Smooth muscle cell (in vitro differentiated cells): ENCODE results near the gene TBC1D32. TPM values are rescaled to one million over a fixed set of nuclear protein-coding genes. Genes with fewer than 3 reads are reported as not detected.
A peak's percentile ranks its signal among the peaks of the same experiment; 100 is the strongest.

Source experiments
- DNase-seq: peaks from one replicate; lab custom pipeline; 2025; ENCODE audit not compliant: unreplicated experiment; lab: John Stamatoyannopoulos, UW
- H2AFZ ChIP-seq: fragments of 200-600 bp; sonication (generic); 2 replicates; pipeline ENCODE4 v1.6.0; 2016; ENCODE audit warnings: antibody characterized with exemption, low read depth, mild to moderate bottlenecking
- H3F3A ChIP-seq: fragments of 200-600 bp; sonication (generic); 2 replicates; pipeline ENCODE4 v1.6.0; 2017; ENCODE audit warnings: antibody characterized with exemption, low read depth
- H3K27ac ChIP-seq: fragments of 200-600 bp; sonication (generic); 2 replicates; pipeline ENCODE4 v1.5.1; 2016; ENCODE audit warnings: low read depth, mild to moderate bottlenecking
- H3K27me3 ChIP-seq: fragments of 200-600 bp; sonication (generic); 2 replicates; pipeline ENCODE4 v1.6.1; 2016; ENCODE audit warnings: low read depth, mild to moderate bottlenecking
- H3K36me3 ChIP-seq: fragments of 200-600 bp; sonication (generic); 2 replicates; pipeline ENCODE4 v1.5.1; 2016; ENCODE audit warnings: low read depth
- H3K4me1 ChIP-seq: fragments of 200-600 bp; sonication (generic); 2 replicates; pipeline ENCODE4 v1.5.1; 2016; ENCODE audit warnings: low read depth
- H3K4me2 ChIP-seq: fragments of 200-600 bp; sonication (generic); 2 replicates; pipeline ENCODE4 v1.6.0; 2016; ENCODE audit warnings: mild to moderate bottlenecking
- H3K4me3 ChIP-seq: fragments of 200-600 bp; sonication (generic); 2 replicates; pipeline ENCODE4 v1.5.1; 2016; ENCODE audit warnings: mild to moderate bottlenecking
- H3K79me2 ChIP-seq: fragments of 200-600 bp; sonication (generic); 2 replicates; pipeline ENCODE4 v1.6.0; 2016; ENCODE audit warnings: low read depth, mild to moderate bottlenecking
- H3K9ac ChIP-seq: fragments of 200-600 bp; sonication (generic); 2 replicates; pipeline ENCODE4 v1.6.0; 2016; ENCODE audit warnings: low read depth
- H3K9me3 ChIP-seq: fragments of 200-600 bp; sonication (generic); replicated peaks from 2 replicates; pipeline ENCODE4 v1.5.1; 2016; ENCODE audit warnings: low read depth
- H4K20me1 ChIP-seq: fragments of 200-600 bp; sonication (generic); 2 replicates; pipeline ENCODE4 v1.6.0; 2016; ENCODE audit warnings: low read depth
- whole genome bisulfite sequencing: methylation state at CpG from one replicate; pipeline ENCODE4 v1.1.7; 2016; ENCODE audit warnings: low lambda C conversion rate; 5-methylcytosine and 5-hydroxymethylcytosine counted together
- polyA plus RNA-seq: library from polyadenylated mRNA; unstranded; fragments of >200 nt; fragmentation: Nextera tagmentation; extraction: Ambion mirVana; gene quantifications from 2 replicates; pipeline ENCODE4 v1.2.1, GENCODE V29; 2016
- total RNA-seq: library from RNA; depleted of rRNA; stranded (reverse); fragments of >200 nt; gene quantifications from 2 replicates; pipeline ENCODE4 v1.2.3, GENCODE V29; 2014
- TF ChIP-seq, protein P1 (sequence below): fragments of 200-600 bp; sonication (generic); IDR thresholded peaks from 2 replicates; pipeline ENCODE4 v1.5.1; 2017; ENCODE audit warnings: borderline replicate concordance, mild to moderate bottlenecking, antibody characterized with exemption; ENCODE audit not compliant: insufficient read depth, poor library complexity, severe bottlenecking

Gene TBC1D32
- total and polyA plus RNA-seq, 2 experiments from 2014 or later = 4.2 to 14.5 TPM

DNA sequence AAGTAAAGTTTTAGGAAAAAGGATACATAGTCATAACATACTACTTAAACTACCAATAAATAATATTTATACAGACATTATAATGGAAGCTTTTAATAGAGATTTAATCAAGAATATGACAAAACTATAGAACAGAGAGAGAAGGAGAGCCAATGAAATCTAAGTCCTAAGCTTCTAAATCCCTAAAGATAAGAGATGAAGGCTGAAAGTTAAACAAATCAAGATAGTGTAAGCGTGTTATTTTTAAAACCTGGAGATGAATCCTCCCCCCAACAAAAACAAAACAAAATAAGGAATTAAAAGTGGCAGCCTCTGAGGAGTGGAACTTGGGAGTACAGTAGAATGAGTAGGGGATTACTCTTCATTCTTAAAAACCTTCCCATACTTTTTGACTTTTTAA, 145.9 kb downstream of the TBC1D32 start:
- DNase-seq = no peak
- H3K36me3 ChIP-seq = no peaks in the 10 kb centered on the region
- no peak overlapping the region for H2AFZ ChIP-seq
- no peaks in the 10 kb centered on the region for H3K9me3 ChIP-seq
- H3K4me1 ChIP-seq = peaks cover 19% of the 10 kb centered on the region
- peaks cover 14% of the 10 kb centered on the region for H3F3A ChIP-seq
- no peak overlapping the region for H3K9ac ChIP-seq
- H3K27me3 ChIP-seq = no peaks in the 10 kb centered on the region
- H3K79me2 ChIP-seq = no peaks in the 10 kb centered on the region
- TF ChIP-seq, protein P1, sequence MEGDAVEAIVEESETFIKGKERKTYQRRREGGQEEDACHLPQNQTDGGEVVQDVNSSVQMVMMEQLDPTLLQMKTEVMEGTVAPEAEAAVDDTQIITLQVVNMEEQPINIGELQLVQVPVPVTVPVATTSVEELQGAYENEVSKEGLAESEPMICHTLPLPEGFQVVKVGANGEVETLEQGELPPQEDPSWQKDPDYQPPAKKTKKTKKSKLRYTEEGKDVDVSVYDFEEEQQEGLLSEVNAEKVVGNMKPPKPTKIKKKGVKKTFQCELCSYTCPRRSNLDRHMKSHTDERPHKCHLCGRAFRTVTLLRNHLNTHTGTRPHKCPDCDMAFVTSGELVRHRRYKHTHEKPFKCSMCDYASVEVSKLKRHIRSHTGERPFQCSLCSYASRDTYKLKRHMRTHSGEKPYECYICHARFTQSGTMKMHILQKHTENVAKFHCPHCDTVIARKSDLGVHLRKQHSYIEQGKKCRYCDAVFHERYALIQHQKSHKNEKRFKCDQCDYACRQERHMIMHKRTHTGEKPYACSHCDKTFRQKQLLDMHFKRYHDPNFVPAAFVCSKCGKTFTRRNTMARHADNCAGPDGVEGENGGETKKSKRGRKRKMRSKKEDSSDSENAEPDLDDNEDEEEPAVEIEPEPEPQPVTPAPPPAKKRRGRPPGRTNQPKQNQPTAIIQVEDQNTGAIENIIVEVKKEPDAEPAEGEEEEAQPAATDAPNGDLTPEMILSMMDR = no peak
- no peak overlapping the region for H3K4me3 ChIP-seq
- no peaks in the 10 kb centered on the region for H4K20me1 ChIP-seq
- WGBS = 17% methylated on average over 1 of the region's 1 CpG
- peak overlapping the region; percentile 59 for H3K27ac ChIP-seq
- peak overlapping the region; percentile 74 for H3K4me2 ChIP-seq

DNA sequence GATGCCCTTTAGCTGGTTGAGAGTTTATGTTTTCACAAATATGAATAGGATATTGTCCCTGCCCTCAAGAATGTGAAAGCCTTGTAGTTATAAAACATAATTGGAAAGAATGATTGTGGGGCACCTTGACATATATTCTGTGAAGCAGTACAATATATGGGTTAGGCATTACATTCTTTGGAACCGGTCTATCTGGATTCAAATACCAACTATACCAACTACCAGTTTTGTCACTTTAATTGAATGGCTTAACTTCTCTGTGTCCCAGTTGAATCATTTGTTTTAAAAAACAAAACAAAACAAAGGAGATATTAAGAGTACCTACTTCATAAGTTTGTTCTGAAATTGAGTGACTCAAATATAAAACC, 146.5 kb downstream of the TBC1D32 start:
- no peaks in the 10 kb centered on the region for H3K79me2 ChIP-seq
- H2AFZ ChIP-seq = no peak overlapping the region
- no peaks in the 10 kb centered on the region for H3K27me3 ChIP-seq
- H4K20me1 ChIP-seq = no peaks in the 10 kb centered on the region
- no peaks in the 10 kb centered on the region for H3K36me3 ChIP-seq
- peak overlapping the region; percentile 59 for H3K27ac ChIP-seq
- H3K4me2 ChIP-seq = peak overlapping the region; percentile 74
- peaks cover 19% of the 10 kb centered on the region for H3K4me1 ChIP-seq
- H3K9me3 ChIP-seq = no peaks in the 10 kb centered on the region
- TF ChIP-seq, protein P1 = no peak
- no peak overlapping the region for H3K9ac ChIP-seq
- 81% methylated on average over 1 of the region's 1 CpG for WGBS
- H3F3A ChIP-seq = peaks cover 14% of the 10 kb centered on the region
- H3K4me3 ChIP-seq = no peak overlapping the region
- no peak for DNase-seq

DNA sequence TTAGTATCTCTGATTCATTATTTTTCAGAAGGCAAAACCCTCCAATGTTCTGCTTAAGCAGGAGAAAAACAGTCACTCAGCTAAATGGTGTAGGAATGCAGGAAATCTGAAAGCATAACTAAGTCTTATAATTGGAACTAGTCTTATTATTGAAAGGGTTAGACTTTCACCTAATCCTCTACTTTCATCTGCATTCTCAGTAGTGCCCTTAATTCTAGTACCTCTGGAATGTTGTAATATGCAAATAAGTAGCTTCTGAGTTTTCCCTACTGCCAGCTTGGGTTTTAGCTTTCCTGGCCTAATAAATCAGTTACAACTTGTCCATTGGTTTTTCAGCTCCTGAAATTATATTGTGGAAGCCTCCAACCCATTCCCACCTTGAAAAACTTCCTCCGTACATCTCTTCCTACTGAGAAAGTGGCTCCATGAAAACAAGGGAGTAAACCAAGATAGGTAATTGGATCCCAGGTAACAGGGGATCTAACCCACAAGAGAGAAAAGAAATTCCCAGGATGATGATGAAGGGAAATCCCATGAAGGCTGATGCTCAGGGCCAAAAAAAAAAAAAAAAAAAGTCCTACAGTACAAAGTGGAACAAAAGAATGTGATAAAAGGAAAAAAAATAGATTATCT, 147.0 kb downstream of the TBC1D32 start:
- Histone ChIP-seq H3K4me2 (peak overlapping the region; percentile 74), H3K4me3 (no peak overlapping the region), H3K79me2 (no peaks in the 10 kb centered on the region), H3K36me3 (no peaks in the 10 kb centered on the region), H3K27me3 (no peaks in the 10 kb centered on the region), H2AFZ (no peak overlapping the region), H4K20me1 (no peaks in the 10 kb centered on the region), H3K4me1 (peaks cover 19% of the 10 kb centered on the region), H3K9ac (no peak overlapping the region), H3K27ac (peak overlapping the region; percentile 59), H3F3A (peaks cover 14% of the 10 kb centered on the region), H3K9me3 (no peaks in the 10 kb centered on the region)
- TF ChIP-seq, protein P1 = no peak
- DNase-seq = no peak
- WGBS = 77% methylated on average over 1 of the region's 1 CpG

DNA sequence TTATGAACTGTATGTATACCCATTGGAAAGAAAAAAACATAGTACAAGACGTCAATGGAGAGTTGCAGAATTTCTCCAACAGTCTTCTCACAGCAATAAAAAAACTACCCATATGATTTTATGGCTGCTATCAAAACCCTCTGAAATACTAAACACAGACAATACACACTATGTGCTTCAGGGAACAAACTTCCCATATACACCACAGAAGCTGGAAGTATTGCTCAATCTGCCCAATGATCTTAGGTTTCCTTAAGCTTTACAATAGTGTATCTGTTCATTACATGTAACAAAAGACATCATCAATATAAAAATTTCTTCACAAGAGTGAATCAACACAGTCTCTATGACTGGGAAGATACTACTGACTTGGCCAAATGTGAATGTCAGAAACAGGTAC, 150.5 kb downstream of the TBC1D32 start:
- peaks cover 14% of the 10 kb centered on the region for H3F3A ChIP-seq
- no peak overlapping the region for H3K9ac ChIP-seq
- no peak overlapping the region for H3K4me2 ChIP-seq
- no peaks in the 10 kb centered on the region for H3K9me3 ChIP-seq
- no peak for DNase-seq
- H3K36me3 ChIP-seq = no peaks in the 10 kb centered on the region
- H3K4me3 ChIP-seq = no peak overlapping the region
- peaks cover 15% of the 10 kb centered on the region for H3K4me1 ChIP-seq
- H2AFZ ChIP-seq = no peak overlapping the region
- H3K79me2 ChIP-seq = no peaks in the 10 kb centered on the region
- H4K20me1 ChIP-seq = no peaks in the 10 kb centered on the region
- no peak overlapping the region for H3K27ac ChIP-seq
- H3K27me3 ChIP-seq = no peaks in the 10 kb centered on the region
- WGBS = 88% methylated on average over 1 of the region's 1 CpG
- TF ChIP-seq, protein P1 = no peak
